HG03139 (cell line): ENCODE results near the gene HIGD1C.
"Not testable (repeated sequence)": the region's sequence is repeated elsewhere in the genome, so short reads cannot be mapped to it uniquely, and the experiment has no call there.

Experiments
- ATAC-seq: cut with Tn5 transposase; IDR thresholded peaks from one replicate; pipeline ENCODE4 v1.9.1; 2021; ENCODE audit not compliant: unreplicated experiment

HIGD1C gene

GRCh38 chr12:50933459-50934124, 18.8 kb upstream of the HIGD1C start:
- ATAC-seq = no peak

GRCh38 chr12:50934371-50934851, 17.9 kb upstream of the HIGD1C start:
- no peak for ATAC-seq

- ATAC-seq = no peak
Observed at GRCh38 chr12:50934981-50935807, 17.1 kb upstream of the HIGD1C start.

- no peak for ATAC-seq
Observed at GRCh38 chr12:50936821-50937530, 15.4 kb upstream of the HIGD1C start.

GRCh38 chr12:50937653-50938052, 14.7 kb upstream of the HIGD1C start:
- no peak for ATAC-seq

GRCh38 chr12:50947933-50948626, 4.3 kb upstream of the HIGD1C start:
- no peak for ATAC-seq

- ATAC-seq = no peak
Observed at GRCh38 chr12:50948798-50949197, 3.5 kb upstream of the HIGD1C start.

GRCh38 chr12:50949801-50950302, 2.5 kb upstream of the HIGD1C start:
- ATAC-seq = no peak

- no peak for ATAC-seq
Observed at GRCh38 chr12:50951112-50951511, 1.2 kb upstream of the HIGD1C start.

GRCh38 chr12:50953047-50953446, 703 bp downstream of the HIGD1C start:
- no peak for ATAC-seq

GRCh38 chr12:50954789-50955188, 2.4 kb downstream of the HIGD1C start:
- not testable (repeated sequence) for ATAC-seq

- ATAC-seq = no peak
Observed at GRCh38 chr12:50955288-50955687, 2.9 kb downstream of the HIGD1C start.

- no peak for ATAC-seq
Observed at GRCh38 chr12:50955697-50956096, 3.4 kb downstream of the HIGD1C start.

GRCh38 chr12:50960130-50960529, 7.8 kb downstream of the HIGD1C start:
- ATAC-seq = no peak

- no peak for ATAC-seq
Observed at GRCh38 chr12:50961708-50962107, 9.4 kb downstream of the HIGD1C start.

GRCh38 chr12:50964432-50964831, 12.1 kb downstream of the HIGD1C start:
- no peak for ATAC-seq

GRCh38 chr12:50971946-50972345, 19.6 kb downstream of the HIGD1C start:
- no peak for ATAC-seq

- no peak for ATAC-seq
Observed at GRCh38 chr12:50979369-50980052, 27.2 kb downstream of the HIGD1C start.

GRCh38 chr12:50980545-50980944, 28.2 kb downstream of the HIGD1C start:
- no peak for ATAC-seq
